GM19193 (cell line): ENCODE data around the gene SAAL1.
A peak's percentile ranks its signal among the peaks of the same experiment; 100 is the strongest.

ENCODE experiments used
- POLR2A ChIP-seq: IDR thresholded peaks from 4 replicates; pipeline ENCODE4 v1.6.1; 2011; ENCODE audit not compliant: insufficient read depth, insufficient read length; ENCODE audit errors: extremely low read depth

The SAAL1 gene

DNA sequence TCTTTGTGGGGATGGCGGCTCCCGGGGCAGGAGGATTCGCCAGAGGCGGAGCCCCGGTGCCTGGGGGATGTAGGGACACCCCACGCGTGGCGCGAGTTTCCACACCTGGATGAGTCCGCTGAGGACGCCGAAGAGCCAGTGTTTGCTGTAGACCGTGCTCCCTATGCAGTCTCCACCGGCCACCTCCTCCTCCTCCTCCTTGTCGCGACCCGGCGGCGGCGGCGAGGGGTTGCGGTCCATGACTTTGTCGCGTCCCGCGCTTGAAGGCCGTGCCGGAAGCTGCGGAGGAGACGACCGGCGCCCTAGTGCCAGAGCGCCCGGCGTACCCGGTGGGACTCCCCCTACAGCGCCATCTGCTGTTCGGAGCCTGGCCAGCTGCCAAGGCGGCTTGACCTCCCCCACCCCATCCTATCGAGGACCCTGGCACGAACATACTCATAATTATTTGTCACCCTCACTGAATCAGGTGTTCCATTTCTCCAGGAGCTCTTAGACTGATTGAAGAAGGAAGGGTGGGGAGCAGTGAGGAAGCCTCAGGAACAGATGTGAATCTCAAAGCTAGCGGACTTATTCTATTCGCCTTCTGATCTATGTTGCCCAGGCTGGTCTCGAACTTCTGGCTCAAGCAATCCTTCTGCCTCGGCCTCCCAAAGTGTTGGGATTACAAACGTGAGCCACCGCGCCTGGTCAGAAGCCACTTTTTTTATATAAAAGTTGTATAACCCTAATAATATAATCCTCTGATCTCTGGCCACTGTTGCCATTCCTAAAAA is at the start of gene SAAL1:
Gene SAAL1 (minus strand): TSS at position 281 of the 773 bp plus-strand sequence. CDS start 41 bp downstream, at position 240.
- TF ChIP-seq POLR2A = peak; percentile 82

DNA sequence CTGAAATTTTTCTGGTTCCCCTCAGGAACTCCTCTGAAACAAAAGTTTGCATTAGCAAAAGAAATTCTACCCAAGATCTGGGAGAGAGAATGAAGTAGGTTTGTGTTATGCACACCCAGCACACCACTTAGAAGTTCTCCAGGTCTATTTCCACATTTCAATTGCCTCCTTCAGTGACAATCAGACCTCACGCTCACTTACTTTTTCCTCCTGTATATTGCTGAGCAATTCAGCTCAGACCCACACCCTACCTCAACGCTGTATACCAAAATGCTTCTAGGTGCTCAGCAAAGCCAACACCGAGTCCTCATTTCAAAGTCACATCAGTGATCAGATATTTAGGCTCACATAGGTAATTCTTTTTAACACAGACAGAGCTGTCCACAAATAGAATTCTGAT is 45.7 kb upstream of the SAAL1 start:
- TF ChIP-seq POLR2A = no peak

DNA sequence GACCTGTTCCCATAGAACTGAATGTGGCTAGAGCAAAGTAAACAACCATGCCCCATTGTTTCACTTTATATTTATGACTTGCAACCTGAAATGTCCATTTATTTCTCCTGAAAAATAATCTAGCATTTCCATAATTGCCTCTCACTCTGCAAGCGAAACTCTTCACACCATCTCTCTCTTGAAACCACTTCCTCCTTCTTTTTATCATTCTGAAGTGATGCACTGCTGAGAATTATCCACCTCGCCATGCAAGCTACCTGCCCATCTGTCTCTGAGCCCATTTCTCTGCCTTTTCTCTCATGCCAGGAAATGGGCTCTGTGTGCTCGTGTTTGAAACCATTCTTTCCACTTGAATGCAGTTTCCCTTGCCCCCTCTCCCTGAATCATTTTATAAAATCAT is 40.0 kb upstream of the SAAL1 start:
- no peak for TF ChIP-seq POLR2A

GRCh38 chr11:18145025-18145424 is 39.1 kb upstream of the SAAL1 start:
- TF ChIP-seq POLR2A = no peak

DNA sequence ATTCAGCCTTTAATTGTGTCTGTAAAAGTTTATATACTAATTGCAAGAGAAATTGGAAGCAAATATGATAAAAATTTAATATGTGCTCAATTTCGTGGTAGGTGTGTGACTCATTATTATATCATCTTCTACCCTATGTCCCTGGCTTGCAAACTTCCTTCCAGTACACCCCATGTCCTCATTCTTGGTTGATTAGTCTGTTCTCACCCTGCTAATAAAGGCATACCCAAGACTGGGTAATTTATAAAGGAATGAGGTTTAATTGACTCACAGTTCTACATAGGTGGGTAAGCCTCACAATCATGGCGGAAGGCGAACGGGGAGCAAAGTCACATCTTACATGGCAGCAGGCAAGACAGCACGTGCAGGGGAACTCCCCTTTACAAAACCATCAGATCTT is 38.4 kb upstream of the SAAL1 start:
- TF ChIP-seq POLR2A = no peak

GRCh38 chr11:18140145-18140544 is 34.3 kb upstream of the SAAL1 start:
- no peak for TF ChIP-seq POLR2A

DNA sequence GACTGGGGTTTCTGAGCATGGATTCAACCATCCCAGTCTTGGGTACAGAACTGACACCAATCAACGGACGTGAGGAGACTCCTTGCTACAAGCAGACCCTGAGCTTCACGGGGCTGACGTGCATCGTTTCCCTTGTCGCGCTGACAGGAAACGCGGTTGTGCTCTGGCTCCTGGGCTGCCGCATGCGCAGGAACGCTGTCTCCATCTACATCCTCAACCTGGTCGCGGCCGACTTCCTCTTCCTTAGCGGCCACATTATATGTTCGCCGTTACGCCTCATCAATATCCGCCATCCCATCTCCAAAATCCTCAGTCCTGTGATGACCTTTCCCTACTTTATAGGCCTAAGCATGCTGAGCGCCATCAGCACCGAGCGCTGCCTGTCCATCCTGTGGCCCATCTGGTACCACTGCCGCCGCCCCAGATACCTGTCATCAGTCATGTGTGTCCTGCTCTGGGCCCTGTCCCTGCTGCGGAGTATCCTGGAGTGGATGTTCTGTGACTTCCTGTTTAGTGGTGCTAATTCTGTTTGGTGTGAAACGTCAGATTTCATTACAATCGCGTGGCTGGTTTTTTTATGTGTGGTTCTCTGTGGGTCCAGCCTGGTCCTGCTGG is 31.4 kb upstream of the SAAL1 start:
- no peak for TF ChIP-seq POLR2A

GRCh38 chr11:18135308-18135707 is 29.4 kb upstream of the SAAL1 start:
- TF ChIP-seq POLR2A = no peak

DNA sequence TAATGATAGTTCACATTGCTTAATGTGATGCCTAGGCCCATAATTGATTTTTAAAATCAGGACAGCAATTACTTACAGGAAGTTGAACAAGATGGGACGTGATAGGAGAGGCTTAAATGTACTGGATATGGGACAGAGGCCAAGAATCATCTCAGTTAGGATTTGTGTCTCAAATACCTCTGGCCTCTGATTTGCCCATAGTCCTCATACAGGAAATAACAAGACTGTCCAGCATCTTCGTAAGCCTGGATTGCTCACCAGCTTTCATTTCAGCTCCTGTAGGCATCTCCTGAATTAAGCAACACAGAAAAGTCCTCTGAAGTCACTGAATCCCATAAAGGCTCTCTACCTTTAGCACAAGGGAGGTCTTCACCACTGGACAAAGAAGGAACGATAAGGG is 26.5 kb upstream of the SAAL1 start, which contains the start of gene MRGPRX3:
Gene MRGPRX3 (plus strand): TSS at position 231 of the 400 bp plus-strand sequence. CDS start 4,632 bp downstream, outside the sequence.
- no peak for TF ChIP-seq POLR2A

DNA sequence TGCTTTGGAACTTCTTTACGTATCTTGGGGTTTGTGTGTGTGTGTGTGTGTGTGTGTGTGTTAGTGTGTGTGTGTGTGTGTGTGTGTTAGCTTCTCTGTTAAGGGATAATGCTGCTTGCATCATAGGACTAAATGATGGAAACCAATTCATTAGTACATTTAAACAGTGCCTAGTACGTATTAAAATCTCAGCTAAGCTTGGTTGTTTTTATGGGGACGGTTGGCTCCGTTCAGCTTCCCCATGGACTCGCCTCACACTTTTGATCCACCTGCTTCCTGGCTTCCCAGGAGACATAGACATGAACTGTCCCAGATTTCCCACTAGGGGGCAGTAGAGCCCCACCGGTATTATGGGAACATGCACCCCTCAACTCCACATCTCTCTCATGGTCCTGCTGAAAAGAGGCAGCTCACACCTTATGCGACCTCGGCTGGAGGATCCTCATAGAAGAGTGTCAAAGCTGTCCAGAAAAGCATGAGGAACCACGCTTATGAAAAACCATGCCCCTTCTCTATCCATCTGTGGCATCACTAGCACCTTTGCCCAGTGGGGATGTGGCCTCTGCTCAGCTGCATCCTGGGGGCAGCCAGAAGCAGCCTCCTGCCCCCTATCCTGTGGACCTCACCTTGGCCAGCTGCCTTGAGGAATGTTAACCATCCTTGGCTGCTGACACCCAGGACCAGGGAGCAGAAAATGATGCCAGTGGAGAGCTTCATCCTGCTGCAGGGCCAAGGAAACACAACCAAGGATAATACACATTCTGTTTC is 9.7 kb upstream of the SAAL1 start:
- TF ChIP-seq POLR2A = no peak

DNA sequence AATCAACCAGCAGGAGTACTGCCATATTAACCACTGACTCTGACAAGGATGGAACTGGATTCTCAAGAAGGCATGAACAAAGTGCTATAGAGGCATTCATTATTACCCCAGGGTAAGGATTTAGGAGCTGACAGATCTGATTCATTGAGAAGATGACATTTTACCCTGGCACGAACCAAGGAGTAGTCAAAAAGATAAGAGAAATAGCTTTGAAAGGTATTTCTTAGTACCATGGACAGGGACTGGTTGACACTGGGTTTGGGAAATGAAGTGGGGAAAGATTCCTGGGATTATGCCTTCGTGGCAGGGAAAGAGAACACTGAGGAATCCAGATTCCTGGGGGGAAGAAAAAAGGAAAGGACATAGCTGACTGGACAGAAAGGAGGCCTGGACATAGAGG is 5.1 kb upstream of the SAAL1 start:
- no peak for TF ChIP-seq POLR2A

DNA sequence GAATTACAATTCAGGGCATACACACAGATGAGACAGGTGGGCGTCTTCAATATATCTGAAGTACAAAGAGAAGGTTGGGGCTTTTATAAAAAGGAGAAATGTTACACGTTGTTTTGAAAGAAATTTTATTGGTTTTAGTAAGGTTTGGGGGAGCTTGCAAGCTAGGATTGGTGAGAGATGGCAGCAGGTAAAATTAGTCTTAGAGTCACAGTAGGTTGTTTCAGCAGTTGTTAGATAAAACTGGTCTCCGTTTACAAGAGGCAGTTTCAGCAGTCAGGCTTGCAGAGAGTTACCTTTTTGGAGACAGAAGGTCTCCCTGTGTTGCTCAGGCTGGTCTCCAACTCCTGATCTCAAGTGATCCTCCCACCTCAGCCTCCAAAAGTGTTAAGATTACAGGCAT is 2.4 kb upstream of the SAAL1 start:
- TF ChIP-seq POLR2A = no peak

GRCh38 chr11:18106688-18107087 is 806 bp upstream of the SAAL1 start:
- no peak for TF ChIP-seq POLR2A

GRCh38 chr11:18105086-18105801 is 638 bp downstream of the SAAL1 start:
- no peak for TF ChIP-seq POLR2A
